ENCODE results near the gene MRPS35. TPM values are rescaled to one million over a fixed set of nuclear protein-coding genes. Genes with fewer than 3 reads are reported as not detected.

MRPS35 gene
- total RNA-seq, 1 experiment from 2014 or later, result 43.5 TPM

DNA sequence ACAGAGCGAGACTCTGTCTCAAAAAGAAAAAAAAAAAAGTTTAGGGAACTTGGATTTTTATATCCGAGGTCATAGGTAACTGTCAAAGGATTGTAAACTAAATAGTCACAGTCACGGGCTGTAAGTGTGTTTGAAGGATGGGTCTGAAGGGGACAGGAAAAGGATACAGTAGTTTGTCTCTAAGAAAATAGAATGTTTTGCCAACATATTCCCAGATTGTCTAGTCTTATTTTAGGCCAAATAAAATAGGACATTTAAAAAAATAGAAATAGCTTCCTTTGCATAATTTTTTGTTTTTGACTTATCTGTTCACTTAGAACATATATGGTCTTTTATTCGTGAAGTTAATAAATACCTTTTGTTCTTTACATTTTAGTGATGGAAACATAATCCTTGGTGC lies 38.6 kb upstream of the MRPS35 start (continued):
- TF ChIP-seq, protein P1, sequence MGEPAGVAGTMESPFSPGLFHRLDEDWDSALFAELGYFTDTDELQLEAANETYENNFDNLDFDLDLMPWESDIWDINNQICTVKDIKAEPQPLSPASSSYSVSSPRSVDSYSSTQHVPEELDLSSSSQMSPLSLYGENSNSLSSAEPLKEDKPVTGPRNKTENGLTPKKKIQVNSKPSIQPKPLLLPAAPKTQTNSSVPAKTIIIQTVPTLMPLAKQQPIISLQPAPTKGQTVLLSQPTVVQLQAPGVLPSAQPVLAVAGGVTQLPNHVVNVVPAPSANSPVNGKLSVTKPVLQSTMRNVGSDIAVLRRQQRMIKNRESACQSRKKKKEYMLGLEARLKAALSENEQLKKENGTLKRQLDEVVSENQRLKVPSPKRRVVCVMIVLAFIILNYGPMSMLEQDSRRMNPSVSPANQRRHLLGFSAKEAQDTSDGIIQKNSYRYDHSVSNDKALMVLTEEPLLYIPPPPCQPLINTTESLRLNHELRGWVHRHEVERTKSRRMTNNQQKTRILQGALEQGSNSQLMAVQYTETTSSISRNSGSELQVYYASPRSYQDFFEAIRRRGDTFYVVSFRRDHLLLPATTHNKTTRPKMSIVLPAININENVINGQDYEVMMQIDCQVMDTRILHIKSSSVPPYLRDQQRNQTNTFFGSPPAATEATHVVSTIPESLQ (CRISPR knock-in tag; IDR thresholded peaks at IDR 0.05), result no peak

DNA sequence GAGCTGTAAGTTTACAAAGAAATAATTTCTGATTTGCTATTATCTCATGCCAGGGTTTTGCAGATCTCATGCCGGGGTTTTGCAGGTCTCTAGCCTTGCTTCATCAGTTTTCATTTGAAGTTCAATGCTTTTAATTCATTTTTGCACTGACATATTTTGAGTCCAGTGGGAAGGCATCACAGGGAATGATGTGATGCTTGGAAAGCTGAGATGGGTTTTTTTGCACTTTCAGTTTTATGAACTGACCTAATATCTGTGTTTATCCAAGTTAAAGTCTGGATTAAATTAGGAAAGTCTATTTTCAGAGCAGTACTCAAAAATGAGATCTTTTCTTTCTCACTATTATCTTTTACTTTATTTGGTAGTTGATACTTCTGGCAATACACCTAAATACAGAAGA lies 38.0 kb upstream of the MRPS35 start:
- ATAC-seq (no peak), DNase-seq (ENCODE audit: low spot score) (no peak)
- POLR2A ChIA-PET, result no interaction called here
- H3K27me3 Mint-ChIP-seq (ENCODE audit: low read depth), result no peaks in the 10 kb centered on the region
- no peak overlapping the region for H3K4me3 Mint-ChIP-seq
- H3K4me1 Mint-ChIP-seq, result no peaks in the 10 kb centered on the region
- TF ChIP-seq ZNF532 (CRISPR knock-in tag; IDR thresholded peaks at IDR 0.05; ENCODE audit: borderline replicate concordance), result no peak
- no peak for TF ChIP-seq HMGXB4 (CRISPR knock-in tag; IDR thresholded peaks at IDR 0.05)
- TF ChIP-seq CREB1 (CRISPR knock-in tag; IDR thresholded peaks at IDR 0.05), result no peak
- no peak for TF ChIP-seq ZNF263 (CRISPR knock-in tag; IDR thresholded peaks at IDR 0.05; ENCODE audit: low read depth)
- no peak for TF ChIP-seq SOX15 (CRISPR knock-in tag; IDR thresholded peaks at IDR 0.05)
- TF ChIP-seq, protein P2, sequence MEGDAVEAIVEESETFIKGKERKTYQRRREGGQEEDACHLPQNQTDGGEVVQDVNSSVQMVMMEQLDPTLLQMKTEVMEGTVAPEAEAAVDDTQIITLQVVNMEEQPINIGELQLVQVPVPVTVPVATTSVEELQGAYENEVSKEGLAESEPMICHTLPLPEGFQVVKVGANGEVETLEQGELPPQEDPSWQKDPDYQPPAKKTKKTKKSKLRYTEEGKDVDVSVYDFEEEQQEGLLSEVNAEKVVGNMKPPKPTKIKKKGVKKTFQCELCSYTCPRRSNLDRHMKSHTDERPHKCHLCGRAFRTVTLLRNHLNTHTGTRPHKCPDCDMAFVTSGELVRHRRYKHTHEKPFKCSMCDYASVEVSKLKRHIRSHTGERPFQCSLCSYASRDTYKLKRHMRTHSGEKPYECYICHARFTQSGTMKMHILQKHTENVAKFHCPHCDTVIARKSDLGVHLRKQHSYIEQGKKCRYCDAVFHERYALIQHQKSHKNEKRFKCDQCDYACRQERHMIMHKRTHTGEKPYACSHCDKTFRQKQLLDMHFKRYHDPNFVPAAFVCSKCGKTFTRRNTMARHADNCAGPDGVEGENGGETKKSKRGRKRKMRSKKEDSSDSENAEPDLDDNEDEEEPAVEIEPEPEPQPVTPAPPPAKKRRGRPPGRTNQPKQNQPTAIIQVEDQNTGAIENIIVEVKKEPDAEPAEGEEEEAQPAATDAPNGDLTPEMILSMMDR (IDR thresholded peaks at IDR 0.05), result no peak
- no peak for TF ChIP-seq GABPB1 (CRISPR knock-in tag; IDR thresholded peaks at IDR 0.05)
- TF ChIP-seq, protein P3, sequence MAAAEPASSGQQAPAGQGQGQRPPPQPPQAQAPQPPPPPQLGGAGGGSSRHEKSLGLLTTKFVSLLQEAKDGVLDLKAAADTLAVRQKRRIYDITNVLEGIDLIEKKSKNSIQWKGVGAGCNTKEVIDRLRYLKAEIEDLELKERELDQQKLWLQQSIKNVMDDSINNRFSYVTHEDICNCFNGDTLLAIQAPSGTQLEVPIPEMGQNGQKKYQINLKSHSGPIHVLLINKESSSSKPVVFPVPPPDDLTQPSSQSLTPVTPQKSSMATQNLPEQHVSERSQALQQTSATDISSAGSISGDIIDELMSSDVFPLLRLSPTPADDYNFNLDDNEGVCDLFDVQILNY (CRISPR knock-in tag; IDR thresholded peaks at IDR 0.05), result no peak
- no peak for TF ChIP-seq E2F1 (CRISPR knock-in tag; IDR thresholded peaks at IDR 0.05)
- TF ChIP-seq ESRRA (CRISPR knock-in tag; IDR thresholded peaks at IDR 0.05; ENCODE audit: borderline replicate concordance), result no peak
- no peak for TF ChIP-seq ZMAT4 (CRISPR knock-in tag; IDR thresholded peaks at IDR 0.05)
- no peak for TF ChIP-seq ATF1 (CRISPR knock-in tag; IDR thresholded peaks at IDR 0.05)
- TF ChIP-seq ETV6 (CRISPR knock-in tag; IDR thresholded peaks at IDR 0.05), result no peak
- TF ChIP-seq ZNF232 (CRISPR knock-in tag; IDR thresholded peaks at IDR 0.05), result no peak
- TF ChIP-seq ZNF423 (CRISPR knock-in tag; IDR thresholded peaks at IDR 0.05), result no peak
- TF ChIP-seq FOXP4 (CRISPR knock-in tag; IDR thresholded peaks at IDR 0.05), result no peak
- TF ChIP-seq NFYB (CRISPR knock-in tag; conservative IDR thresholded peaks at IDR 0.05; ENCODE audit: low read depth), result no peak
- TF ChIP-seq, protein P4, sequence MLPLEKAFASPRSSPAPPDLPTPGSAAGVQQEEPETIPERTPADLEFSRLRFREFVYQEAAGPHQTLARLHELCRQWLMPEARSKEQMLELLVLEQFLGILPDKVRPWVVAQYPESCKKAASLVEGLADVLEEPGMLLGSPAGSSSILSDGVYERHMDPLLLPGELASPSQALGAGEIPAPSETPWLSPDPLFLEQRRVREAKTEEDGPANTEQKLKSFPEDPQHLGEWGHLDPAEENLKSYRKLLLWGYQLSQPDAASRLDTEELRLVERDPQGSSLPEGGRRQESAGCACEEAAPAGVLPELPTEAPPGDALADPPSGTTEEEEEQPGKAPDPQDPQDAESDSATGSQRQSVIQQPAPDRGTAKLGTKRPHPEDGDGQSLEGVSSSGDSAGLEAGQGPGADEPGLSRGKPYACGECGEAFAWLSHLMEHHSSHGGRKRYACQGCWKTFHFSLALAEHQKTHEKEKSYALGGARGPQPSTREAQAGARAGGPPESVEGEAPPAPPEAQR (CRISPR knock-in tag; IDR thresholded peaks at IDR 0.05), result no peak
- no peak for TF ChIP-seq TEAD4 (CRISPR knock-in tag; IDR thresholded peaks at IDR 0.05)
- no peak overlapping the region for H3K27ac Mint-ChIP-seq
- no peaks in the 10 kb centered on the region; the same call in 1 of the 2 replicates for H3K36me3 Mint-ChIP-seq
- no peaks in the 10 kb centered on the region for H3K9me3 Mint-ChIP-seq
- CTCF ChIA-PET, result no interaction called here

Data from WTC11 (cell line).